Activated CD8-positive, alpha-beta memory T cell treated with anti-CD3 and anti-CD28 coated beads, Interleukin-2, amount 50 U/mL, for 1 hour (primary cell): ENCODE data around the gene CYP2A7.
A peak's percentile ranks its signal among the peaks of the same experiment; 100 is the strongest.
"Not testable (repeated sequence)": the region's sequence is repeated elsewhere in the genome, so short reads cannot be mapped to it uniquely, and the experiment has no call there.

Experiments
- DNase-seq: peaks from one replicate; pipeline ENCODE4 v3.0.0-alpha.2; 2020; ENCODE audit errors: extremely low read depth

The CYP2A7 gene

DNA sequence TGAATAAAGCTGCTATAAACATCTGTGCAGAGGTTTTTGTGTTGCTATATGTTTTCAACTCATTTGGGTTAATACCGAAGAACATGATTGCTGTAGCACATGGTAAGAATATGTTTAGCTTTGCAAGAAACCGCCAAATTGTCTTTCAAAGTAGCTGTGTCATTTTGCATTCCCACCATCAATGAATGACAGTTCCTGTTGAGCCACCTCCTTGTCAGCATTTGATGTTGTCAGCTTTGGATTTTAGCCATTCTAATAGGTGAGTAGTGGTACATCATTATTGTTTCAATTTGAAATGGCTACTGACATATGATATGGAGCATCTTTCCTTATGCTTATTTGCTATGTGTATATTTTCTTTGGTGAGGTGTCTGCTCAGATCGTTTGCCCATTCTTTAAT, 40.0 kb downstream of the CYP2A7 start:
- not testable (repeated sequence) for DNase-seq

GRCh38 chr19:40838477-40838876, 43.6 kb downstream of the CYP2A7 start:
- not testable (repeated sequence) for DNase-seq

- no peak for DNase-seq
Observed at GRCh38 chr19:40836754-40837429, 45.1 kb downstream of the CYP2A7 start.

DNA sequence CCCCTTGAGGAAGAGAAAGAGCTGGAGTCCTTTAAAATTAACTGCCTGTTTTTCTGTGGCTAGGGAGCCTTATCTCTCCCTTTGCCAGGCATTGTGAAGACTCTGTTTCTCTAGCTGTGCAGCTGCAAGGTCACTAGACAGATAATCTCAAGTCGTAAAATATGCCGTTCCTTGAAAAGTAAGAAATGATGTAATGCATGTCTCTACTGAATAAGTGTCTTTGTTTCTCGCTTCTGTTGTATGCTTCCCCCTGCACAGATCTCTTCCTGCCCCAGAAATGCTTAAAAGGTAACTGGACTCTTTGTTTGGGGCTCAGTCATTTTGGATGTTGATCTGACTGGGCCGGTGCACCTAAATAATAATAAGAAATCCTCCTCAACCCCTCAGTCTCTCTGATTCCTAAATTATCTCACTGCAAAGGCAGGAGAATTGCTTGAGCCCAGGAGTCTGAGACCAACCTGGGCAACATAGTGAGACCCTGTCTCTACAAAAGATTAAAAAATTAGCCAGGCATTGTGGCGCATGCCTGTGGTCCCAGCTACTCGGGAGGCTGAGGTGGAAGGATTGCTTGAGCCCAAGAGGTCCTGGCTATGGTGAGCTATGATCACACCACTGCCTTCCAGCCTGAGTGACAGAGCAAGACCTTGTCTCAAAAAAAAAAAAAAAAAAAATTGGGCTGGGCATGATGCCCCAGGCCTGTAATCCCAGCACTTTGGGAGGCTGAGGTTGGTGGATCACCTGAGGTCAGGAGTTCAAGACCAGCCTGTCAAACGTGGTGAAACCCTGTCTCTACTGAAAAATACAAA, 48.1 kb downstream of the CYP2A7 start:
- DNase-seq, result not testable (repeated sequence)

- DNase-seq, result not testable (repeated sequence)
Observed at GRCh38 chr19:40832431-40832790, 49.6 kb downstream of the CYP2A7 start.

DNA sequence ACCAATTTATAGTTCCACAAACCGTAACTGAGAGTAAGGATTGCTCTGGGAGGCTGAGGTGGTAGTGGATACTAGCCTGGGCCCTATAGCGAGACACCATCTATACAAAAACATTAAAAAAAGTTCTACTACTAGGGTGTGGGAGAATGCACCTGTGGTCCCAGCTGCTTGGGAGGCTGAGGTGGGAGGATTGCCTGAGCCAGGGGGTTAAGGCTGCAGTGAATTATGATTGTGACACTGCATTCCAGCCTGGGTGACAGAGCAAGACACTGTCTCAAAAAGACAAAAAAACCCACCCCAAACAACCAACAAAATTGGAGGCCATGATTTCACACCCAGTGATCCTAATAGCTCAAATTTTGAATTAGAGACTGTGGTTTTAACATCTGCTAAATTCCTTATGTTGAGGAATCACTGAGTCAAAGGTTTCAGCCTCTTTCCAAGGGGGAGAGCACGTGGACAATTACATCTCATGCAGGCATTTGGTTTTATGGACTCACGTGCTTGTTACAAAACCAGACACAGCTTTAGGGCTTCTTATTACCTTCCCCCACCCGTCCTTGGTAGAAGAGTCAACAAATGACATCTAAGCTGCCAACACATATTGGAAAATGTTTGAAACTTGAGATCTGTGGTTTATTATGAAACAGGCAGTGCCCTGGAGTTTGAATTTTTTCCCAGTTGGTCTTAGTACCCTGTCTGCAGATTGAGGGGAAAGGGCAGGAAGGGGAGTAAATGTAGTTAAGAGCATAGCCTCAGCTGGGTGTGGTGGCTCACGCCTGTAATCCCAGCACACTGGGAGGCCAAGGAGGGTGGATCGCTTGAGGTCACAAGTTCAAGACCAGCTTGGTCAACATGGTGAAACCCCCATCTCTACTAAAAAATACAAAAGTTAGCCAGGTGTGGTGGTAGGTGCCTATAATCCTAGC, 50.3 kb downstream of the CYP2A7 start:
- no peak for DNase-seq

DNA sequence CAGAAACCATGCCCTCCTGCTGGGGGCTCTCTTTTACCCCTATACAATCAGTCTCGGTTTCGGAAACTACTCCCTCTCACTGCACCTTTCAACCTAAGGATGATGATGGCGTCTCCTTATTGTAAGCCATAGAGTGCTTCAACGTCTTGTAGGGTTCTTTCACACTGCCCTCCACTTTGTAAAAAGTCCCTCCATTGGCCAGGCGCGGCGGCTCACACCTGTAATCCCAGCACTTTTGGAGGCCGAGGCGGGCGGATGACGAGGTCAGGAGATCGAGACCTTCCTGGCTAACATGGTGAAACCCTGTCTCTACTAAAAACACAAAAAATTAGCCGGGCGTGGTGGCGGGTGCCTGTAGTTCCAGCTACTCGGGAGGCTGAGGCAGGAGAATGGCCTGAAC, 51.3 kb downstream of the CYP2A7 start:
- not testable (repeated sequence) for DNase-seq

DNA sequence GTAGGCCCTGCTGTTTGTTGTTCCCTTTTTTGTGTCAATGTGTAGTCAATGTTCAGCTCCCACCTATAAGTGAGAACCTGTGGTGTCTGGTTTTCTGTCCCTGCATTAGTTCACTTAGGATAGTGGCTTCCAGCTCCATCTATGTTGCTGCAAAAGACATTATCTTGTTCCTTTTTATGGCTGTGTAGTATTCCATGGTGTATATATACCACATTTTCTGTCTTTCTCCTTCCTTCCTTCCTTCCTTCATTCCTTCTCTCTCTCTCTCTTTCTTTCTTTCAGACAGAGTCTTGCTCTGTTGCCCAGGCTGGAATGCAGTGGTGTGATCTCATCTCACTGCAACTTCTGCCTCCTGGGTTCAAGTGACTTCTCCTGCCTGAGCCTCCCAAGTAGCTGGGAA, 52.8 kb downstream of the CYP2A7 start:
- no peak for DNase-seq

- DNase-seq, result no peak
Observed at GRCh38 chr19:40827386-40828247, 54.4 kb downstream of the CYP2A7 start.

- peak; percentile 68 for DNase-seq
Observed at GRCh38 chr19:40826699-40827385, 55.2 kb downstream of the CYP2A7 start.

DNA sequence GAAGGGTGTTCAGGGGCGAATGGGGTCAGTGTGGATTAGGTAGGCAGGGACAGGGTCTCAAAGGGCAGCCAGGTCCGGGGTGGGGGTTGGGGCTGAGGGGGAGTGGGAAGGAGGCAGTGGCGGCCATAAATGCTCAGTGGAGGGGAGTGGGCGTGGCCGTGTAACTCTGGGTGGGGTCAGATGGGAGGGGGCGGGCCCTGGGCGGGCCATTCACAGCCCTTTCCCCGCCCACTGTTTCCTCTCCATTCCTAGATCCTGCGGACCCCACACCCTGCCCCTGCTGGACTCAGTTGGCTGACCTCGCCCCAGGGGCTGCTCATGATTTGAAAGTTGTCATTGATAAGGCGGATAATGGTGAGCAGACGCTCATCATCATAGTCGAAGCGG, 55.7 kb downstream of the CYP2A7 start:
- not testable (repeated sequence) for DNase-seq

- DNase-seq, result not testable (repeated sequence)
Observed at GRCh38 chr19:40825460-40826095, 56.5 kb downstream of the CYP2A7 start.
